Astrocyte of the spinal cord (primary cell): ENCODE measurements around the gene TEX12.
"Not testable (repeated sequence)": the region's sequence is repeated elsewhere in the genome, so short reads cannot be mapped to it uniquely, and the experiment has no call there.

Experiments used
- DNase-seq: peaks from one replicate; pipeline ENCODE4 v3.0.0; 2011; ENCODE audit warnings: low read depth, low spot score
- H3K4me3 ChIP-seq: 2 replicates; pipeline ENCODE4 v1.5.1; 2011; ENCODE audit warnings: low read depth, mild to moderate bottlenecking, low read length, moderate library complexity
- CTCF ChIP-seq: IDR thresholded peaks from 2 replicates; pipeline ENCODE4 v1.5.1; 2012; ENCODE audit warnings: low read depth, mild to moderate bottlenecking, low read length, inconsistent platforms
- in situ Hi-C: cut with HindIII; loops from 2 replicates; pipeline ENCODE4 v1.10.0; 2017; ENCODE audit warnings: low sequenced_read_pairs

TEX12 gene

GRCh38 chr11:112185883-112186282 is 18.7 kb downstream of the TEX12 start:
- in situ Hi-C loops: no loop called here
- no peak for DNase-seq
- TF ChIP-seq CTCF: no peak
- no peak overlapping the region for H3K4me3 ChIP-seq

GRCh38 chr11:112186304-112186703 is 19.1 kb downstream of the TEX12 start:
- TF ChIP-seq CTCF: no peak
- no peak for DNase-seq
- no peak overlapping the region for H3K4me3 ChIP-seq
- in situ Hi-C loops: no loop called here

- in situ Hi-C loops, DNase-seq, H3K4me3 ChIP-seq: not testable (repeated sequence)
Observed at GRCh38 chr11:112195113-112195512, 27.9 kb downstream of the TEX12 start.

- in situ Hi-C loops: no loop called here
- no peak for DNase-seq
- H3K4me3 ChIP-seq: no peak overlapping the region
- TF ChIP-seq CTCF: no peak
Observed at GRCh38 chr11:112195951-112196351, 28.8 kb downstream of the TEX12 start.

GRCh38 chr11:112196519-112197087 is 29.4 kb downstream of the TEX12 start:
- no peak for DNase-seq
- H3K4me3 ChIP-seq: no peak overlapping the region
- in situ Hi-C loops: no loop called here
- TF ChIP-seq CTCF: no peak

- in situ Hi-C loops, DNase-seq: not testable (repeated sequence)
Observed at GRCh38 chr11:112199101-112199500, 31.9 kb downstream of the TEX12 start.

GRCh38 chr11:112200252-112200651 is 33.1 kb downstream of the TEX12 start:
- no peak overlapping the region for H3K4me3 ChIP-seq
- TF ChIP-seq CTCF: no peak
- in situ Hi-C loops: no loop called here
- no peak for DNase-seq

More at GRCh38 chr11:112199101-112199500, 31.9 kb downstream of the TEX12 start:
- H3K4me3 ChIP-seq: not testable (repeated sequence)

- in situ Hi-C loops: no loop called here
- TF ChIP-seq CTCF: no peak
- no peak for DNase-seq
- H3K4me3 ChIP-seq: no peak overlapping the region
Observed at GRCh38 chr11:112206071-112206470, 38.9 kb downstream of the TEX12 start.
